H1 (cell line): ENCODE measurements around the gene ELMO1. TPM values are rescaled to one million over a fixed set of nuclear protein-coding genes. Genes with fewer than 3 reads are reported as not detected.

ENCODE experiments used
- CTCF ChIA-PET: fragments of 300-600 bp; sonication (Branson Sonifier 250); formaldehyde crosslinking; loops from one replicate; lab custom pipeline; 2021; ENCODE audit not compliant: partially characterized antibody; lab: Charles Lee
- POLR2A ChIA-PET: fragments of 300-600 bp; sonication (Branson Sonifier 250); formaldehyde crosslinking; loops from one replicate; lab custom pipeline; 2021; ENCODE audit warnings: inconsistent platforms; ENCODE audit not compliant: partially characterized antibody; lab: Charles Lee
- DNase-seq, 2 experiments: peaks; one replicate each; pipeline versions ENCODE4 v3.0.0 to v3.0.0-alpha.2; 2010 to 2022; ENCODE audit warnings: low spot score in 2 of 2, low read depth in 1 of 2, mixed read lengths in 1 of 2
- FAIRE-seq: peaks from 2 replicates; lab custom pipeline; 2011; peaks lifted over from hg19 to GRCh38; lab: Jason Lieb, UNC
- H2AFZ ChIP-seq: 2 replicates; pipeline ENCODE4 v1.8.1; 2012; ENCODE audit warnings: low read length, inconsistent platforms
- H2AK5ac ChIP-seq: 2 replicates; pipeline ENCODE4 v1.6.1; 2013; ENCODE audit warnings: low read depth, low read length
- H2BK120ac ChIP-seq: replicated peaks from 2 replicates; pipeline ENCODE3; 2013; ENCODE audit warnings: low read depth, low read length, inconsistent platforms
- H2BK12ac ChIP-seq: 2 replicates; pipeline ENCODE4 v1.6.1; 2013; ENCODE audit warnings: low read depth, low read length
- H2BK15ac ChIP-seq: 2 replicates; pipeline ENCODE4 v1.6.1; 2013; ENCODE audit warnings: low read length
- H2BK20ac ChIP-seq: 2 replicates; pipeline ENCODE4 v1.6.1; 2013; ENCODE audit warnings: low read length
- H2BK5ac ChIP-seq: 2 replicates; pipeline ENCODE4 v1.6.1; 2013; ENCODE audit warnings: low read depth, low read length
- H3K14ac ChIP-seq: 2 replicates; pipeline ENCODE4 v1.6.1; 2013; ENCODE audit warnings: inconsistent platforms; ENCODE audit not compliant: insufficient read length
- H3K18ac ChIP-seq: 2 replicates; pipeline ENCODE4 v1.6.1; 2013; ENCODE audit warnings: low read length; ENCODE audit errors: extremely low read depth
- H3K23ac ChIP-seq: 2 replicates; pipeline ENCODE4 v1.6.1; 2013; ENCODE audit warnings: inconsistent platforms; ENCODE audit not compliant: insufficient read length
- H3K23me2 ChIP-seq: 2 replicates; pipeline ENCODE4 v1.6.1; 2013; ENCODE audit warnings: low read depth, low read length
- H3K27ac ChIP-seq: 2 replicates; pipeline ENCODE4 v1.6.1; 2011; ENCODE audit warnings: low read depth, low read length, inconsistent platforms
- H3K27me3 ChIP-seq, 4 experiments: replicated peaks in 1 of 4; 1 replicate in 1 of 4; 2 replicates in 3 of 4; pipeline versions ENCODE4 v1.6.1 to v1.8.1; 2011 to 2013; ENCODE audit warnings: low read length in 3 of 4, mild to moderate bottlenecking in 3 of 4, inconsistent platforms in 2 of 4, mixed read lengths in 2 of 4, moderate library complexity in 1 of 4; ENCODE audit not compliant: control insufficient read depth in 3 of 4, insufficient read depth in 3 of 4; ENCODE audit errors: extremely low read depth in 1 of 4
- H3K36me3 ChIP-seq, 4 experiments: 2 replicates each; pipeline versions ENCODE4 v1.6.1 to v1.8.1; 2011 to 2013; ENCODE audit warnings: mild to moderate bottlenecking in 4 of 4, low read length in 3 of 4, moderate library complexity in 2 of 4, control low read depth in 1 of 4, inconsistent platforms in 1 of 4; ENCODE audit not compliant: insufficient read depth in 4 of 4, control insufficient read depth in 2 of 4
- H3K4ac ChIP-seq: replicated peaks from 2 replicates; pipeline ENCODE3; 2013; ENCODE audit warnings: low read length, low read depth, mixed read lengths, inconsistent platforms; ENCODE audit not compliant: insufficient read length
- H3K4me1 ChIP-seq, 4 experiments: replicated peaks in 1 of 4; 1 replicate in 1 of 4; 2 replicates in 3 of 4; pipeline versions ENCODE4 v1.6.1 to v1.8.1; 2011 to 2013; ENCODE audit warnings: low read length in 3 of 4, inconsistent platforms in 2 of 4, mixed read lengths in 1 of 4; ENCODE audit not compliant: insufficient read depth in 4 of 4, control insufficient read depth in 3 of 4
- H3K4me2 ChIP-seq, 2 experiments: 2 replicates each; pipeline versions ENCODE4 v1.6.1 to v1.8.1; 2011 to 2013; ENCODE audit warnings: low read depth in 2 of 2, low read length in 2 of 2, control low read depth in 1 of 2, inconsistent platforms in 1 of 2, mild to moderate bottlenecking in 1 of 2; ENCODE audit not compliant: insufficient read depth in 1 of 2
- H3K4me3 ChIP-seq, 4 experiments: fragments of 200-600, 300-600 bp in 1 of 4; sonication (generic), shearing (Covaris generic), sonication (Bioruptor Twin) in 1 of 4; 2 replicates each; pipeline versions ENCODE4 v1.5.1 to v1.8.1; 2011 to 2016; ENCODE audit warnings: low read length in 4 of 4, low read depth in 3 of 4, control low read depth in 2 of 4, inconsistent platforms in 2 of 4, mild to moderate bottlenecking in 2 of 4, mixed read lengths in 1 of 4, moderate library complexity in 1 of 4; ENCODE audit not compliant: insufficient read depth in 2 of 4; ENCODE audit errors: extremely low read depth in 1 of 4
- H3K56ac ChIP-seq: replicated peaks from 2 replicates; pipeline ENCODE3; 2013; ENCODE audit warnings: low read depth, mild to moderate bottlenecking, mixed read lengths, low read length, inconsistent platforms; ENCODE audit not compliant: insufficient read length
- H3K79me1 ChIP-seq: 2 replicates; pipeline ENCODE4 v1.6.1; 2013; ENCODE audit warnings: low read depth, low read length, control low read depth
- H3K79me2 ChIP-seq, 2 experiments: 2 replicates each; pipeline versions ENCODE4 v1.6.1 to v1.8.1; 2012 to 2013; ENCODE audit warnings: low read length in 2 of 2, mild to moderate bottlenecking in 2 of 2, inconsistent platforms in 1 of 2; ENCODE audit not compliant: insufficient read depth in 2 of 2, control insufficient read depth in 1 of 2
- H3K9ac ChIP-seq, 4 experiments: replicated peaks in 1 of 4; 1 replicate in 1 of 4; 2 replicates in 3 of 4; pipeline versions ENCODE4 v1.6.1 to v1.8.1; 2011 to 2013; ENCODE audit warnings: low read depth in 3 of 4, low read length in 3 of 4, control low read depth in 2 of 4, mild to moderate bottlenecking in 2 of 4, moderate library complexity in 2 of 4, inconsistent platforms in 1 of 4; ENCODE audit errors: extremely low read depth in 1 of 4
- H3K9me3 ChIP-seq, 2 experiments: 2 replicates each; pipeline versions ENCODE4 v1.6.1 to v1.8.1; 2012 to 2013; ENCODE audit warnings: mild to moderate bottlenecking in 2 of 2, moderate library complexity in 2 of 2, control low read depth in 1 of 2, inconsistent platforms in 1 of 2, low read depth in 1 of 2, low read length in 1 of 2, mixed read lengths in 1 of 2; ENCODE audit not compliant: insufficient read depth in 2 of 2
- H4K20me1 ChIP-seq, 2 experiments: replicated peaks in 1 of 2; 2 replicates each; pipeline versions ENCODE3 to v1.8.1; 2011 to 2013; ENCODE audit warnings: inconsistent platforms in 2 of 2, low read length in 2 of 2, mild to moderate bottlenecking in 1 of 2; ENCODE audit not compliant: insufficient read depth in 2 of 2, control insufficient read depth in 1 of 2
- H4K5ac ChIP-seq: 2 replicates; pipeline ENCODE4 v1.6.1; 2013; ENCODE audit warnings: low read length, low read depth, mixed read lengths, inconsistent platforms; ENCODE audit not compliant: insufficient read length
- H4K8ac ChIP-seq: 2 replicates; pipeline ENCODE4 v1.8.0; 2013; ENCODE audit warnings: mild to moderate bottlenecking, moderate library complexity, low read length, inconsistent platforms; ENCODE audit not compliant: insufficient read depth; ENCODE audit errors: extremely low read depth
- H4K91ac ChIP-seq: replicated peaks from 2 replicates; pipeline ENCODE3; 2013; ENCODE audit warnings: low read length, mixed read lengths, inconsistent platforms; ENCODE audit not compliant: insufficient read length
- BCL11A ChIP-seq, 2 experiments: IDR thresholded peaks; one replicate each; pipeline ENCODE4 v1.6.1; 2011; ENCODE audit warnings: low read depth in 2 of 2, low read length in 2 of 2, mild to moderate bottlenecking in 2 of 2
- EGR1 ChIP-seq: IDR thresholded peaks from 2 replicates; pipeline ENCODE4 v1.6.1; 2011; ENCODE audit warnings: low read depth, low read length, borderline replicate concordance
- KDM4A ChIP-seq: IDR thresholded peaks from one replicate; pipeline ENCODE4 v1.7.1; 2012; ENCODE audit warnings: low read depth, mild to moderate bottlenecking, moderate library complexity, low read length, inconsistent platforms; ENCODE audit not compliant: severe bottlenecking
- MAFK ChIP-seq: IDR thresholded peaks from 2 replicates; pipeline ENCODE4 v1.6.1; 2012; ENCODE audit warnings: low read depth, mild to moderate bottlenecking, improper control_type of control experiment, low read length
- NRF1 ChIP-seq: IDR thresholded peaks from 2 replicates; pipeline ENCODE4 v1.6.1; 2011; ENCODE audit warnings: mild to moderate bottlenecking, low read depth, low read length, improper control_type of control experiment
- RNF2 ChIP-seq: fragments of 200-900, 300-1000 bp; sonication (generic); IDR thresholded peaks from 2 replicates; pipeline ENCODE4 v1.7.1; 2016; ENCODE audit warnings: borderline replicate concordance, low read depth, mild to moderate bottlenecking, antibody characterized with exemption, low read length; ENCODE audit not compliant: poor library complexity, severe bottlenecking; ENCODE audit errors: missing control alignments
- SIRT6 ChIP-seq: IDR thresholded peaks from one replicate; pipeline ENCODE4 v1.7.1; 2012; ENCODE audit warnings: low read length, inconsistent platforms
- WGBS, 2 experiments: shearing (Covaris generic) in 1 of 2; methylation state at CpG; one replicate each; pipeline versions ENCODE4 v1.1.6 to v1.1.7; 2013 to 2015; ENCODE audit warnings: low lambda C conversion rate in 2 of 2, mixed read lengths in 2 of 2, inconsistent platforms in 1 of 2, low coverage in 1 of 2, missing lambda C conversion rate in 1 of 2; ENCODE audit not compliant: insufficient replicate concordance in 2 of 2, insufficient coverage in 1 of 2, insufficient read length in 1 of 2; ENCODE audit errors: extremely low coverage in 1 of 2, missing lambda C conversion rate in 1 of 2; 5-methylcytosine and 5-hydroxymethylcytosine counted together
- polyA plus RNA-seq, 7 experiments: library from polyadenylated mRNA; depleted of rRNA in 3 of 7; stranded (reverse) in 5 of 7; unstranded in 2 of 7; fragments of >200 nt in 5 of 7; fragments of 200-250 nt in 2 of 7; gene quantifications; 1 replicate in 5 of 7; 2 replicates in 1 of 7; 4 replicates in 1 of 7; pipeline versions ENCODE4 v1.2.1 to v1.2.3, GENCODE V29; 2011 to 2013; ENCODE audit warnings: missing spikeins in 2 of 7, mixed read lengths in 2 of 7
- total RNA-seq: library from RNA; stranded (reverse); fragmentation: NEBNext Ultra II Directional; extraction: Animal tissue kit (Norgen Biotek cat#: 25700); gene quantifications from 2 replicates; pipeline ENCODE4 v1.2.1, GENCODE V29; 2021

The ELMO1 gene
- total and polyA plus RNA-seq, 2 of the 8 experiments (the other 6 are each of a cell fraction or from before 2014, with no cell fraction given) = 18.4 to 21.0 TPM

- Histone ChIP-seq H2BK12ac (no peak overlapping the region), H3K9me3 (no peaks in the 10 kb centered on the region), H3K23ac (no peak overlapping the region), H2BK20ac (no peak overlapping the region), H4K8ac (no peak overlapping the region), H3K36me3 (no peaks in the 10 kb centered on the region), H3K4me1 (peaks cover 0 to 16% (median 7%) of the 10 kb centered on the region in 4 experiments; a peak in 5 of 7 replicates), H2BK15ac (no peak overlapping the region), H3K9ac (no peak overlapping the region), H2AFZ (no peak overlapping the region), H4K91ac (no peak overlapping the region), H4K5ac (no peak overlapping the region), H3K79me1 (no peaks in the 10 kb centered on the region), H2AK5ac (no peak overlapping the region), H3K79me2 (peaks cover 0 to 41% of the 10 kb centered on the region in 2 experiments; a peak in 2 of 4 replicates), H3K56ac (no peak overlapping the region), H3K4me2 (no peak overlapping the region), H3K4me3 (no peak overlapping the region), H3K18ac (no peak overlapping the region), H3K14ac (no peak overlapping the region), H3K27me3 (no peaks in the 10 kb centered on the region; a peak in 2 of 7 replicates), H2BK5ac (no peak overlapping the region), H3K27ac (no peak overlapping the region), H2BK120ac (no peak overlapping the region), H3K4ac (no peak overlapping the region), H3K23me2 (peaks cover 12% of the 10 kb centered on the region), H4K20me1 (no peaks in the 10 kb centered on the region)
- no peak for TF ChIP-seq RNF2
- TF ChIP-seq NRF1 = no peak
- TF ChIP-seq MAFK = no peak
- no peak for TF ChIP-seq KDM4A
- TF ChIP-seq SIRT6 = no peak
- no peak for TF ChIP-seq BCL11A (IDR thresholded peaks at IDR 0.05; ENCODE audit: low read depth in 2 of 2, low read length in 2 of 2)
- no peak for TF ChIP-seq EGR1
- no peak for FAIRE-seq
- no peak for DNase-seq
- WGBS, 2 experiments = 85% methylated on average over 4 of the region's 4 CpGs; no CpG with 5 or more reads in 1 of the 2 experiments
- CTCF ChIA-PET = interaction anchor here (0.5 to 1.9 kb wide), 6 partner anchors 8 to 186 kb away, joined by 3 to 8 read pairs (median 3); no protein-coding TSS in a partner anchor
- POLR2A ChIA-PET = no interaction called here
Measured at GRCh38 chr7:37445064-37445723, 3.5 kb downstream of the ELMO1 start.
